Endothelial cell of umbilical vein (primary cell): ENCODE measurements around the gene FOXP1. TPM values are rescaled to one million over a fixed set of nuclear protein-coding genes. Genes with fewer than 3 reads are reported as not detected.

Source experiments
- BruUV-seq: library from RNA; stranded (reverse); fragments of 400-500 nt; replicated peaks from 2 replicates; lab custom pipeline; 2021; lab: Mats Ljungman, UMichigan
- CTCF ChIA-PET: fragments of 300-600, 350-600 bp; sonication (Branson Sonifier 250); formaldehyde crosslinking; loops from one replicate; lab custom pipeline; 2021; ENCODE audit warnings: antibody characterized with exemption, inconsistent platforms; lab: Charles Lee
- POLR2A ChIA-PET: fragments of 300-600, 350-600 bp; sonication (Branson Sonifier 250); formaldehyde crosslinking; loops from one replicate; lab custom pipeline; 2021; ENCODE audit warnings: antibody characterized with exemption, inconsistent platforms; lab: Charles Lee
- DNase-seq: peaks from one replicate; pipeline ENCODE4 v3.0.0-alpha.2; 2011; ENCODE audit warnings: low read depth, low spot score
- FAIRE-seq: peaks from 2 replicates; lab custom pipeline; 2011; peaks lifted over from hg19 to GRCh38; lab: Jason Lieb, UNC
- H2AFZ ChIP-seq: 2 replicates; pipeline ENCODE4 v1.6.0; 2012; ENCODE audit warnings: low read depth, low read length, control low read depth, inconsistent platforms
- H3K27ac ChIP-seq: 2 replicates; pipeline ENCODE4 v1.5.1; 2011; ENCODE audit warnings: low read depth, mild to moderate bottlenecking, control low read depth, low read length, moderate library complexity; ENCODE audit not compliant: insufficient read depth
- H3K27me3 ChIP-seq, 2 experiments: 2 replicates each; pipeline versions ENCODE4 v1.6.0 to v1.6.1; 2011; ENCODE audit warnings: low read length in 2 of 2, mixed read lengths in 1 of 2; ENCODE audit not compliant: control insufficient read depth in 2 of 2, insufficient read depth in 2 of 2
- H3K36me3 ChIP-seq, 2 experiments: 2 replicates in 1 of 2; 3 replicates in 1 of 2; pipeline ENCODE4 v1.5.1; 2011; ENCODE audit warnings: low read length in 2 of 2, mild to moderate bottlenecking in 1 of 2, moderate library complexity in 1 of 2; ENCODE audit not compliant: control insufficient read depth in 2 of 2, insufficient read depth in 2 of 2; ENCODE audit errors: extremely low read depth in 1 of 2
- H3K4me1 ChIP-seq: 3 replicates; pipeline ENCODE4 v1.5.1; 2011; ENCODE audit warnings: mild to moderate bottlenecking, low read length; ENCODE audit not compliant: control insufficient read depth, insufficient read depth; ENCODE audit errors: extremely low read depth
- H3K4me2 ChIP-seq: 2 replicates; pipeline ENCODE4 v1.6.1; 2011; ENCODE audit warnings: low read length, control low read depth, mixed read lengths; ENCODE audit not compliant: insufficient read depth
- H3K4me3 ChIP-seq, 3 experiments: fragments of 200-600 bp in 1 of 3; sonication (generic), shearing (Covaris generic) in 1 of 3; replicated peaks in 1 of 3; 2 replicates each; pipeline ENCODE4 v1.5.1; 2011 to 2016; ENCODE audit warnings: control low read depth in 3 of 3, low read length in 3 of 3, mild to moderate bottlenecking in 2 of 3, inconsistent platforms in 1 of 3, low read depth in 1 of 3, moderate library complexity in 1 of 3; ENCODE audit not compliant: insufficient read depth in 1 of 3
- H3K79me2 ChIP-seq: 2 replicates; pipeline ENCODE4 v1.6.0; 2012; ENCODE audit warnings: low read length, inconsistent platforms; ENCODE audit not compliant: control insufficient read depth, insufficient read depth
- H3K9ac ChIP-seq: replicated peaks from 2 replicates; pipeline ENCODE3; 2011; ENCODE audit warnings: low read length, control low read depth; ENCODE audit not compliant: insufficient read depth; ENCODE audit errors: extremely low read depth
- H3K9me1 ChIP-seq: replicated peaks from 3 replicates; pipeline ENCODE4 v1.6.0; 2011; ENCODE audit warnings: mild to moderate bottlenecking, low read length; ENCODE audit not compliant: control insufficient read depth, insufficient read depth; ENCODE audit errors: extremely low read depth
- H3K9me3 ChIP-seq: replicated peaks from 2 replicates; pipeline ENCODE4 v1.5.1; 2012; ENCODE audit warnings: low read length, inconsistent platforms; ENCODE audit not compliant: control insufficient read depth, insufficient read depth
- H4K20me1 ChIP-seq: replicated peaks from 2 replicates; pipeline ENCODE3; 2011; ENCODE audit warnings: mild to moderate bottlenecking, low read length; ENCODE audit not compliant: control insufficient read depth, insufficient read depth; ENCODE audit errors: extremely low read depth
- CTCF ChIP-seq, 2 donors: IDR thresholded peaks; 1 replicate in 1 of 2; 2 replicates in 1 of 2; pipeline ENCODE4 v1.5.1; 2011; ENCODE audit warnings: low read length in 2 of 2, mild to moderate bottlenecking in 2 of 2, moderate library complexity in 2 of 2, control low read depth in 1 of 2, inconsistent platforms in 1 of 2, low read depth in 1 of 2; ENCODE audit not compliant: insufficient read depth in 1 of 2; ENCODE audit errors: extremely low read depth in 1 of 2
- EZH2 ChIP-seq: IDR thresholded peaks from 2 replicates; pipeline ENCODE4 v1.6.1; 2012; ENCODE audit warnings: borderline replicate concordance, low read depth, mild to moderate bottlenecking, moderate library complexity, low read length, inconsistent platforms; ENCODE audit not compliant: severe bottlenecking
- FOS ChIP-seq: IDR thresholded peaks from 2 replicates; pipeline ENCODE4 v1.6.1; 2011; ENCODE audit warnings: mild to moderate bottlenecking, low read length, moderate library complexity, borderline replicate concordance; ENCODE audit not compliant: insufficient read depth
- GATA2 ChIP-seq: IDR thresholded peaks from 2 replicates; pipeline ENCODE4 v1.7.0; 2011; ENCODE audit warnings: low read depth, mild to moderate bottlenecking, moderate library complexity, mixed read lengths, low read length; ENCODE audit not compliant: insufficient read length, insufficient read depth
- JUN ChIP-seq: IDR thresholded peaks from 2 replicates; pipeline ENCODE4 v1.6.1; 2011; ENCODE audit warnings: borderline replicate concordance, low read depth; ENCODE audit not compliant: insufficient read length, insufficient read depth
- MAX ChIP-seq: IDR thresholded peaks from 2 replicates; pipeline ENCODE4 v1.6.1; 2011; ENCODE audit not compliant: insufficient read depth, insufficient read length
- MYC ChIP-seq: IDR thresholded peaks from one replicate; pipeline ENCODE4 v1.6.1; 2011; ENCODE audit warnings: mild to moderate bottlenecking, low read depth, low read length
- POLR2A ChIP-seq: IDR thresholded peaks from 2 replicates; pipeline ENCODE4 v1.6.1; 2012; ENCODE audit warnings: low read depth, mild to moderate bottlenecking, control low read depth, low read length
- POLR2AphosphoS5 ChIP-seq: IDR thresholded peaks from 2 replicates; pipeline ENCODE4 v1.6.1; 2012; ENCODE audit warnings: low read depth, mild to moderate bottlenecking, control low read depth, low read length, moderate library complexity; ENCODE audit not compliant: insufficient read depth
- dilution Hi-C: fragments of 300-500 bp; cut with MboI; formaldehyde crosslinking; loops from one replicate; pipeline ENCODE4 v1.15.0; 2019; ENCODE audit warnings: low sequenced_read_pairs; ENCODE audit not compliant: extremely low pct_ligation_motif_present
- intact Hi-C: fragments of 100-400 bp; cut with micrococcal nuclease; formaldehyde crosslinking; loops from one replicate; pipeline ENCODE4 v1.10.0; 2022
- polyA plus RNA-seq, 4 experiments: library from polyadenylated mRNA; depleted of rRNA in 3 of 4; stranded (reverse) in 3 of 4; unstranded in 1 of 4; fragments of >200 nt; gene quantifications; 2 replicates each; pipeline versions ENCODE4 v1.2.1 to v1.2.3, GENCODE V29; 2011 to 2012; ENCODE audit warnings: missing spikeins in 1 of 4
- total RNA-seq: library from RNA; stranded (reverse); gene quantifications from 2 replicates; pipeline ENCODE4 v1.2.3, GENCODE V29; 2021

FOXP1 gene
- total and polyA plus RNA-seq, 2 donors (not counting 3 experiments of a cell fraction or from before 2014, with no cell fraction given) = 41.0 to 107 TPM

GRCh38 chr3:71197841-71198565 lies 385.5 kb downstream of the FOXP1 start:
- no peaks in the 10 kb centered on the region for H4K20me1 ChIP-seq
- intact Hi-C loops = no loop called here
- no peaks in the 10 kb centered on the region for H3K4me1 ChIP-seq
- FAIRE-seq = no peak
- H3K9me1 ChIP-seq = no peaks in the 10 kb centered on the region
- no peak for DNase-seq
- ChIA-PET POLR2A (no interaction called here), CTCF (no interaction called here)
- H3K27me3 ChIP-seq = no peaks in the 10 kb centered on the region
- H2AFZ ChIP-seq = no peak overlapping the region
- dilution Hi-C loops = no loop called here
- H3K36me3 ChIP-seq = peaks cover 0 to 2% of the 10 kb centered on the region in 2 experiments
- no peaks in the 10 kb centered on the region for H3K79me2 ChIP-seq
- TF ChIP-seq JUN (no peak), EZH2 (no peak), MAX (no peak), POLR2A (no peak), GATA2 (no peak), MYC (no peak), CTCF (IDR thresholded peaks at IDR 0.05; ENCODE audit: extremely low read depth in 1 of 2, insufficient read depth in 1 of 2, low read depth in 1 of 2, low read length in 2 of 2) (no peak), POLR2AphosphoS5 (no peak), FOS (no peak)
- H3K27ac ChIP-seq = no peak overlapping the region
- H3K9me3 ChIP-seq = no peaks in the 10 kb centered on the region
- H3K9ac ChIP-seq = no peak overlapping the region
- H3K4me3 ChIP-seq = no peak overlapping the region
- H3K4me2 ChIP-seq = no peak overlapping the region
- BruUV-seq = no TSS peak
